GM12891 (cell line): ENCODE results near the gene RPS6KA4.

Source experiments
- DNase-seq: peaks from one replicate; pipeline ENCODE4 v3.0.0; 2011; ENCODE audit warnings: low spot score; ENCODE audit not compliant: insufficient read length
- FAIRE-seq: peaks from 2 replicates; lab custom pipeline; 2011; peaks lifted over from hg19 to GRCh38; lab: Jason Lieb, UNC
- PAX5 ChIP-seq: IDR thresholded peaks from 2 replicates; pipeline ENCODE4 v1.6.1; 2011; ENCODE audit warnings: low read length, moderate library complexity, mild to moderate bottlenecking; ENCODE audit not compliant: insufficient read depth, severe bottlenecking
- POLR2A ChIP-seq: IDR thresholded peaks from 2 replicates; pipeline ENCODE4 v1.6.1; 2011; ENCODE audit warnings: low read depth, low read length, control low read depth
- POLR2AphosphoS5 ChIP-seq: IDR thresholded peaks from 2 replicates; pipeline ENCODE4 v1.6.1; 2011; ENCODE audit warnings: low read depth, low read length, control low read depth
- POU2F2 ChIP-seq: IDR thresholded peaks from 2 replicates; pipeline ENCODE4 v1.6.1; 2011; ENCODE audit warnings: low read depth, mild to moderate bottlenecking, control low read depth, low read length, moderate library complexity
- SPI1 ChIP-seq: IDR thresholded peaks from 2 replicates; pipeline ENCODE4 v1.6.1; 2011; ENCODE audit warnings: low read depth, low read length, control low read depth
- TAF1 ChIP-seq: IDR thresholded peaks from 2 replicates; pipeline ENCODE4 v1.6.1; 2011; ENCODE audit warnings: low read depth, low read length, control low read depth

The RPS6KA4 gene

DNA sequence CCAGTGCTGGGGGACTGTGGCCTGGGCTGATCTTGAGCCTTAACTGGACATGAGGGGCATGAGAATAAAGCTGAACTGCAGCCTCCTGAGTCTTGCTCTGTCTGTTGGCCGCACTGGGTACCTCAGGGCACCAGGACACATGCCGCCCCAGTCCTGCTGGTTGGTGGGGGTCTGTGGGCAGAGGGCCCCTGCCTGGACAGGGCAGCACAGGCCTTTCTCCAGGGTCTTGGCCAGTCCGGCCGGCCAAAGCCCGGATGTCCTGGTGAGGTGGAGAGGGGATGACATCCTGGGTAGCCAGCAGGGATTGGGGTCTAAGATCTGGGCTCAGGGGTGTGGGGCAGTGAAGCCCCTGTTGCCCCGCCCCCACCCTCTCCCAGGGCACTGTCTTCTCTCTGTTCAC lies 1.5 kb upstream of the RPS6KA4 start:
- no peak for FAIRE-seq
- TF ChIP-seq SPI1 (no peak), POLR2A (no peak), TAF1 (no peak), POU2F2 (no peak), PAX5 (no peak), POLR2AphosphoS5 (no peak)
- DNase-seq = no peak

DNA sequence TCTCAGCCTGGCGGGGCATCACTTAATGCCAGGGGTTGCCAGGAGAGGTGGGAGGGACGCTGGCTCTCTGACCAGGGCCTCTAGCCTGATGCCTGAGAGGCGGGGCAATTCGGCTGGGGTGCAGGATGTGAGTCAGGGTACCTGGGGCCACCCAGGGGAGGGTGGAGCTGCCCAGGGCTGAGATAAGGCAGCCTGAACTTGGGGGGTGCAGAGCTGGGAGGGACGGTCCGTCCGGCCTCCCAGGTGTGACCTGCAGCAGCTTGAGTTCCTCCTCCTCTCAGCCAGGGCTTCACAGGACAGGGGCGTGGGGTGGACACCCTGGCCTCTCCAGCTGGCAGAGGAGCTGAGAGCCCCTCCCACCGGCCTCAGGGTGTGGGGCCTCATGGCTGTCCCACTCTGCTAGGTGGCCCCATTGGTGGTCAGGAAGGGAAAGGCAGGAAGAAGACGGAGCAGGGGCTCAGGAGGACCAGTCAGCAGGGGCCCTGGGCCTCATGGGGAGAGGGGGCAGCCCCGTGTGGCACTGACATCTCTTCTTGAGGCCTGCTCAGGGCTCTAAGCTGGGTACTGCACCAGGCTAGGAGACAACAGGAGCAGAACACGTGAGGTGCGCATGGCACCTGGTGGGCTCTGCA lies 942 bp upstream of the RPS6KA4 start:
- FAIRE-seq (no peak), DNase-seq (peak; percentile 19)
- TF ChIP-seq SPI1 (no peak), PAX5 (no peak), POLR2AphosphoS5 (no peak), POLR2A (no peak)

DNA sequence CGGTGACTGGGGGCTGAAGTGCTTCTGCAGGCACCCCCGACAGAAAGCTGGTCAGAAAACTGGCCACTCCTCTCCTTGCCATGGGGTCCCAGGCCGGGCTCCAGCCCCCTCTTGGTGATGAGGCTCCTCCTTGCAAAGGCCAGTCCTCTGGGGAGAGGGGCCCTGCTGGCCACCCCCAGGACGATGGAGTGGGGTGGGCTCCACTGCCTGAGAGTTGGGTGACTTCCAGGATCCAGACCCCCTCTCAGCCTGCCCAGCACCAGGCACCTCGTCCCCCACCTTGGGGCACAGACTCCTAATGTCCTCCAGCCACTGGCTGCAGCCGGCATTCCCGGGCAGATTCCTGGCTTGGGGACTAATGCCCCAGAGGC lies 441 bp upstream of the RPS6KA4 start:
- DNase-seq (no peak), FAIRE-seq (no peak)
- TF ChIP-seq POLR2A (no peak), SPI1 (no peak), POLR2AphosphoS5 (no peak), POU2F2 (no peak)

- DNase-seq = peak; percentile 61
- FAIRE-seq = peak; percentile 97
- TF ChIP-seq SPI1 (no peak), PAX5 (no peak), POU2F2 (no peak), POLR2AphosphoS5 (no peak), POLR2A (no peak), TAF1 (no peak)
Observed at GRCh38 chr11:64359712-64360445, 917 bp downstream of the RPS6KA4 start.

GRCh38 chr11:64360448-64360921 lies 1.5 kb downstream of the RPS6KA4 start:
- DNase-seq (peak; percentile 48), FAIRE-seq (no peak)
- no peak for TF ChIP-seq PAX5
- no peak for TF ChIP-seq SPI1
- TF ChIP-seq POLR2A = no peak
- TF ChIP-seq POU2F2 = no peak
- no peak for TF ChIP-seq POLR2AphosphoS5

GRCh38 chr11:64361659-64362058 lies 2.7 kb downstream of the RPS6KA4 start:
- TF ChIP-seq PAX5 (no peak), POLR2A (no peak), TAF1 (no peak), SPI1 (no peak), POU2F2 (no peak), POLR2AphosphoS5 (no peak)
- DNase-seq (peak; percentile 11), FAIRE-seq (no peak)

DNA sequence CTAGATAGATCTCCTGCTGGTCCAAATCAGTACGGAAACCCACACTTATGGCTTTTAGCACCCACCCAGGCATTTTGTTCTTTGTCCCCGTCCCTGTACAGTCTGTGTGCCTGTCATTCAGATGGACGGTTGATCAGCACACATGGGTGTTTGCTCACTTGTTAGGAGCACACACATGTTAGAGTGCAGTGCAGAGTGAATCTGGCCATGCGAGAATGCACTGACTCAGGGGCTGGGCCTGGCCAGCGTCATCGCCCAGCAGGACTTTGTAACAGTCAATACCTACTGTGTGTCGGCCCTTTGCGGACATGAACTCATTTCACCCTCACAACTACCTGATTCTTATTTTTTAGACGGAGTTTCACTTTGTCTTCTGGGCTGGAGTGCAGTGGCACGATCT lies 3.4 kb downstream of the RPS6KA4 start:
- no peak for DNase-seq
- no peak for FAIRE-seq
- TF ChIP-seq POLR2A (no peak), SPI1 (no peak), POU2F2 (no peak), POLR2AphosphoS5 (no peak), TAF1 (no peak), PAX5 (no peak)

DNA sequence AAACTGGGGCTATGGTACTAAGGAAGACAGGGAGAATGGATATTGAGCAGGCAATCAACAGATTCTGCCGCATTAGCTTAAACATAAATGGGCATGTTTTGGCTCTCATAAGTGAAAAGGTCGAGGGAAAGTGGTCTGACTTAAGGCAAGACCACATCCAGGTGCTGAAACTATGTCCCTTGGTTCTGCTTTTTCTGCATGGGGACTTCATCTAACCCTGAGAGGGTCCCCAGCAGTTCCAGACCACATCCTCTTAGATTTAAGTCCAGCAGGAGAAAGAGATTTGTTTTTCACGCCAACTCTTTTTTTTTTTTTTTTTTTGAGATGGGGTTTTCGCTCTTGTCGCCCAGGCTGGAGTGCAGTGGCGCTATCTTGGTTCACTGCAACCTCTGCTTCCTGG lies 5.5 kb downstream of the RPS6KA4 start:
- TF ChIP-seq POLR2A (no peak), PAX5 (no peak), POLR2AphosphoS5 (no peak), TAF1 (no peak), SPI1 (no peak), POU2F2 (no peak)
- FAIRE-seq (no peak), DNase-seq (peak; percentile 21)

DNA sequence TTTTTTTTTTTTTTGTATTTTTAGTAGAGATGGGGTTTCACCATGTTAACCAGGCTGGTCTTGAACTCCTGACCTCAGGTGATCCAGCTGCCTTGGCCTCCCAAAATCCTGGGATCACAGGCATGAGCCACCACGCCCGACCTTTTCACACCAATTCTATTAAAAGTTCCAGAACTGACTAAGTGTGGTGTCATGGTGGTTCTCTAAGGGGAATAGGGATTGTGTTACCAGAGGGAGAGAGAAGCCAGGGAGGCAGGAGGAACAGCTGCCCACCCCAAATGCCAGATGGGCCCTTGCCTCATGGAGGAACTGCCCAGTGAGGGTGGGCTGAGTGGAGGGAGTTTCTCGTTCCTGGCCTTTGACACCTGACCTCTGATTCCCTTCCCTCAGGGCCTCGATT lies 5.9 kb downstream of the RPS6KA4 start:
- no peak for TF ChIP-seq POLR2A
- TF ChIP-seq TAF1 = no peak
- TF ChIP-seq SPI1 = no peak
- no peak for TF ChIP-seq PAX5
- TF ChIP-seq POU2F2 = no peak
- TF ChIP-seq POLR2AphosphoS5 = no peak
- DNase-seq (no peak), FAIRE-seq (no peak)

- DNase-seq (no peak), FAIRE-seq (no peak)
- no peak for TF ChIP-seq POLR2A
- TF ChIP-seq POLR2AphosphoS5 = no peak
- no peak for TF ChIP-seq PAX5
- no peak for TF ChIP-seq TAF1
- no peak for TF ChIP-seq SPI1
- no peak for TF ChIP-seq POU2F2
Observed at GRCh38 chr11:64366751-64367150, 7.8 kb downstream of the RPS6KA4 start.
